HepG2 (cell line): ENCODE data around the gene CD4. TPM values are rescaled to one million over a fixed set of nuclear protein-coding genes. Genes with fewer than 3 reads are reported as not detected.

Experiments
- BORCS8-MEF2B ChIP-seq: sonication (generic); formaldehyde crosslinking; IDR thresholded peaks from 2 replicates; pipeline ENCODE4 v1.8.0; 2022; ENCODE audit warnings: mild to moderate bottlenecking, missing genetic modification reagents
- CBX5 ChIP-seq: sonication (generic); formaldehyde crosslinking; IDR thresholded peaks from 2 replicates; pipeline ENCODE4 v1.4.0; 2020; ENCODE audit warnings: missing genetic modification reagents, borderline replicate concordance
- FOXP1 ChIP-seq, 2 experiments: fragments of 450-650 bp in 1 of 2; IDR thresholded peaks; 2 replicates each; pipeline ENCODE4 v1.6.1; 2017 to 2018; ENCODE audit warnings: antibody characterized with exemption in 1 of 2
- HDAC1 ChIP-seq: sonication (generic); formaldehyde crosslinking; IDR thresholded peaks from 2 replicates; pipeline ENCODE4 v1.5.1; 2020; ENCODE audit warnings: mild to moderate bottlenecking, missing genetic modification reagents
- KDM6A ChIP-seq: IDR thresholded peaks from 2 replicates; pipeline ENCODE4 v1.6.1; 2016; ENCODE audit warnings: low read depth
- KLF11 ChIP-seq: IDR thresholded peaks from 2 replicates; pipeline ENCODE4 v1.6.1; 2016; ENCODE audit warnings: missing compliant biosample characterization
- MAF1 ChIP-seq: sonication (generic); formaldehyde crosslinking; IDR thresholded peaks from 2 replicates; pipeline ENCODE4 v1.5.0; 2020; ENCODE audit warnings: missing genetic modification reagents, borderline replicate concordance
- MATR3 ChIP-seq: sonication (generic); formaldehyde crosslinking; IDR thresholded peaks from 2 replicates; pipeline ENCODE4 v1.4.0; 2020; ENCODE audit warnings: missing genetic modification reagents
- MAX ChIP-seq: IDR thresholded peaks from 2 replicates; pipeline ENCODE4 v1.6.1; 2012; ENCODE audit warnings: inconsistent platforms
- MED1 ChIP-seq: sonication (generic); formaldehyde crosslinking; IDR thresholded peaks from 2 replicates; pipeline ENCODE4 v1.4.0; 2020; ENCODE audit warnings: missing genetic modification reagents
- NR3C1 ChIP-seq: sonication (generic); formaldehyde crosslinking; IDR thresholded peaks from 2 replicates; pipeline ENCODE4 v1.4.0; 2020; ENCODE audit warnings: missing genetic modification reagents
- PHB2 ChIP-seq: fragments of 450-650 bp; IDR thresholded peaks from 2 replicates; pipeline ENCODE4 v1.6.1; 2018; ENCODE audit not compliant: partially characterized antibody
- RARA ChIP-seq: IDR thresholded peaks from 2 replicates; pipeline ENCODE4 v1.6.1; 2016; ENCODE audit warnings: missing genetic modification reagents, missing compliant biosample characterization
- RBAK ChIP-seq: sonication (generic); formaldehyde crosslinking; IDR thresholded peaks from 2 replicates; pipeline ENCODE4 v1.5.1; 2020; ENCODE audit warnings: mild to moderate bottlenecking, missing genetic modification reagents
- SMAD1 ChIP-seq: sonication (generic); formaldehyde crosslinking; IDR thresholded peaks from 2 replicates; pipeline ENCODE4 v1.4.0; 2020; ENCODE audit warnings: missing genetic modification reagents, low read depth, mild to moderate bottlenecking, borderline replicate concordance
- TEAD2 ChIP-seq: sonication (generic); formaldehyde crosslinking; IDR thresholded peaks from 2 replicates; pipeline ENCODE4 v1.9.0; 2021; ENCODE audit warnings: missing genetic modification reagents
- ZMYM4 ChIP-seq: sonication (generic); formaldehyde crosslinking; IDR thresholded peaks from 2 replicates; pipeline ENCODE4 v1.8.1; 2023; ENCODE audit warnings: mild to moderate bottlenecking, missing genetic modification reagents
- ZNF10 ChIP-seq: sonication (generic); formaldehyde crosslinking; IDR thresholded peaks from 2 replicates; pipeline ENCODE4 v1.4.0; 2020; ENCODE audit warnings: mild to moderate bottlenecking, low read depth, missing genetic modification reagents, borderline replicate concordance
- ZNF276 ChIP-seq: sonication (generic); formaldehyde crosslinking; IDR thresholded peaks from 2 replicates; pipeline ENCODE4 v1.4.0; 2020; ENCODE audit warnings: mild to moderate bottlenecking, low read depth, missing genetic modification reagents
- ZNF430 ChIP-seq: sonication (generic); formaldehyde crosslinking; IDR thresholded peaks from 2 replicates; pipeline ENCODE4 v1.9.0; 2021; ENCODE audit warnings: mild to moderate bottlenecking, missing genetic modification reagents
- ZNF496 ChIP-seq: sonication (generic); formaldehyde crosslinking; IDR thresholded peaks from 2 replicates; pipeline ENCODE4 v1.8.1; 2023; ENCODE audit warnings: mild to moderate bottlenecking, moderate library complexity, missing genetic modification reagents; ENCODE audit not compliant: insufficient replicate concordance
- ZNF788 ChIP-seq: sonication (generic); formaldehyde crosslinking; IDR thresholded peaks from 2 replicates; pipeline ENCODE4 v1.5.0; 2020; ENCODE audit warnings: mild to moderate bottlenecking, missing genetic modification reagents, borderline replicate concordance
- polyA plus RNA-seq, 8 experiments: library from polyadenylated mRNA; depleted of rRNA in 3 of 8; stranded (reverse) in 7 of 8; unstranded in 1 of 8; fragments of >200 nt; fragmentation: Illumina TruSeq in 4 of 8; extraction: Trizol in 4 of 8; gene quantifications; 2 replicates each; pipeline versions ENCODE4 v1.2.1 to v1.2.3, GENCODE V29; 2011 to 2016; ENCODE audit warnings: low read depth in 4 of 8, missing spikeins in 1 of 8, mixed read lengths in 1 of 8; ENCODE audit not compliant: insufficient read depth in 1 of 8
- total RNA-seq, 5 experiments: library from RNA; depleted of rRNA; stranded (reverse); fragments of >200 nt; fragmentation: Illumina TruSeq; extraction: Trizol; gene quantifications; 2 replicates each; pipeline ENCODE4 v1.2.3, GENCODE V29; 2016; ENCODE audit warnings: low read depth in 1 of 5
- TF ChIP-seq, protein P1 (sequence below): sonication (generic); formaldehyde crosslinking; IDR thresholded peaks from 2 replicates; pipeline ENCODE4 v1.5.1; 2020; ENCODE audit warnings: mild to moderate bottlenecking, missing genetic modification reagents, borderline replicate concordance
- TF ChIP-seq, protein P2 (sequence below): sonication (generic); formaldehyde crosslinking; IDR thresholded peaks from 2 replicates; pipeline ENCODE4 v1.4.0; 2020; ENCODE audit warnings: low read depth, mild to moderate bottlenecking, missing genetic modification reagents
- TF ChIP-seq, protein P3 (sequence below): sonication (generic); formaldehyde crosslinking; IDR thresholded peaks from 2 replicates; pipeline ENCODE4 v1.5.1; 2020; ENCODE audit warnings: mild to moderate bottlenecking, moderate library complexity, missing genetic modification reagents

CD4 gene
- total and polyA plus RNA-seq, 2 of the 13 experiments (the other 11 are each of a cell fraction or from before 2014, with no cell fraction given) = 0.07 to 0.95 TPM

DNA sequence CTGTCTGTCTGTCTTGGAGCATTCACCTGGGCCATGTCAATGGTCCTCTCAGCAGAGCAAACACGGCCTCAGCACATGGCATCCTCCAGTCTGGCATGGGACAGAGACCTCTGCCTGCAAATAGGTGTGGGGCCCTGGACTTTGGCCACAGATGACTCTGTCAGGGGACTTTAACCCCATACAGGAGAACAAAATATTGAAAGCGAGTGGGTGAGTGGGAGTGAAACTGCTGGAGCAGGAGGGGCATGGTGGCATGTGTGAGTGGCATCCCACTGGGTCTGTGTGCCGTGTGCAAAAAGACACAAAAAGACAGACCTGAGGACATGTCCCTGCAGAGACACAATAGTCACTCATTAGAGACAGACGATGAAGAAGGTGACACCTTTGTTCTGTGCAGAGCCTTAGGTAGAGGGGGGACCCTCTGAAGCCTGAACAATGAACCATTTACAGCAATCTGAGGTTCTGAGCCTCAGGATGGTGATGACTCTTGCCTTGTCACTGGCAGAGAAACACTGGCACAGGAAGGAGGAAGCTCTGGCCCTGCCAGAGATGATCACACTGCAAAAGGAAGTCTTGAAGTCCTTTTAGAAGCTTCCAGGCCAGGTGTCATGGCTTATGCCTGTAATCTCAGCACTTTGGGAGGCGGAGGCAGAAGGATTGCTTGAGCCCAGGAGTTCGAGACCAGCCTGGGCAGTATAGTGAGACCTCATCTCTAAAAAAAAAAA lies 9.5 kb upstream of the CD4 start (continued):
- TF ChIP-seq RBAK (no peak), ZNF276 (CRISPR knock-in tag) (peak; percentile 21; the same call in 1 of the 2 replicates), ZNF788 (0 out of 2 replicates have a peak, but pooled peaks have one; percentile 51), MAX (peak; percentile 89), KLF11 (CRISPR knock-in tag) (no peak), NR3C1 (CRISPR knock-in tag) (no peak), FOXP1 (IDR thresholded peaks at IDR 0.05) (no peak), FOXP1 (CRISPR knock-in tag; IDR thresholded peaks at IDR 0.05) (no peak), ZMYM4 (no peak; the same call in 1 of the 2 replicates), RARA (CRISPR knock-in tag) (no peak), MATR3 (no peak), MAF1 (CRISPR knock-in tag) (no peak), ZNF10 (CRISPR knock-in tag) (no peak), HDAC1 (CRISPR knock-in tag) (peak; percentile 64; the same call in 1 of the 2 replicates), CBX5 (CRISPR knock-in tag) (no peak), MED1 (CRISPR knock-in tag) (peak; percentile 22; the same call in 1 of the 2 replicates), SMAD1 (CRISPR knock-in tag) (no peak), KDM6A (CRISPR knock-in tag) (0 out of 2 replicates have a peak, but pooled peaks have one; percentile 30), ZNF430 (0 out of 2 replicates have a peak, but pooled peaks have one; percentile 18), PHB2 (no peak), ZNF496 (CRISPR knock-in tag) (no peak), TEAD2 (no peak), BORCS8-MEF2B (CRISPR knock-in tag) (peak; percentile 64; the same call in 1 of the 2 replicates)
- TF ChIP-seq, protein P1, sequence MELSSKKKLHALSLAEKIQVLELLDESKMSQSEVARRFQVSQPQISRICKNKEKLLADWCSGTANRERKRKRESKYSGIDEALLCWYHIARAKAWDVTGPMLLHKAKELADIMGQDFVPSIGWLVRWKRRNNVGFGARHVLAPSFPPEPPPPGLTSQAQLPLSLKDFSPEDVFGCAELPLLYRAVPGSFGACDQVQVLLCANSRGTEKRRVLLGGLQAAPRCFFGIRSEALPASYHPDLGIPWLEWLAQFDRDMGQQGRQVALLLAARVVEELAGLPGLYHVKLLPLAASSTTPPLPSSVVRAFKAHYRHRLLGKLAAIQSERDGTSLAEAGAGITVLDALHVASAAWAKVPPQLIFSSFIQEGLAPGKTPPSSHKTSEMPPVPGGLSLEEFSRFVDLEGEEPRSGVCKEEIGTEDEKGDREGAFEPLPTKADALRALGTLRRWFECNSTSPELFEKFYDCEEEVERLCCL (CRISPR knock-in tag) = no peak
- TF ChIP-seq, protein P2, sequence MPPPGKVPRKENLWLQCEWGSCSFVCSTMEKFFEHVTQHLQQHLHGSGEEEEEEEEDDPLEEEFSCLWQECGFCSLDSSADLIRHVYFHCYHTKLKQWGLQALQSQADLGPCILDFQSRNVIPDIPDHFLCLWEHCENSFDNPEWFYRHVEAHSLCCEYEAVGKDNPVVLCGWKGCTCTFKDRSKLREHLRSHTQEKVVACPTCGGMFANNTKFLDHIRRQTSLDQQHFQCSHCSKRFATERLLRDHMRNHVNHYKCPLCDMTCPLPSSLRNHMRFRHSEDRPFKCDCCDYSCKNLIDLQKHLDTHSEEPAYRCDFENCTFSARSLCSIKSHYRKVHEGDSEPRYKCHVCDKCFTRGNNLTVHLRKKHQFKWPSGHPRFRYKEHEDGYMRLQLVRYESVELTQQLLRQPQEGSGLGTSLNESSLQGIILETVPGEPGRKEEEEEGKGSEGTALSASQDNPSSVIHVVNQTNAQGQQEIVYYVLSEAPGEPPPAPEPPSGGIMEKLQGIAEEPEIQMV = no peak
- TF ChIP-seq, protein P3, sequence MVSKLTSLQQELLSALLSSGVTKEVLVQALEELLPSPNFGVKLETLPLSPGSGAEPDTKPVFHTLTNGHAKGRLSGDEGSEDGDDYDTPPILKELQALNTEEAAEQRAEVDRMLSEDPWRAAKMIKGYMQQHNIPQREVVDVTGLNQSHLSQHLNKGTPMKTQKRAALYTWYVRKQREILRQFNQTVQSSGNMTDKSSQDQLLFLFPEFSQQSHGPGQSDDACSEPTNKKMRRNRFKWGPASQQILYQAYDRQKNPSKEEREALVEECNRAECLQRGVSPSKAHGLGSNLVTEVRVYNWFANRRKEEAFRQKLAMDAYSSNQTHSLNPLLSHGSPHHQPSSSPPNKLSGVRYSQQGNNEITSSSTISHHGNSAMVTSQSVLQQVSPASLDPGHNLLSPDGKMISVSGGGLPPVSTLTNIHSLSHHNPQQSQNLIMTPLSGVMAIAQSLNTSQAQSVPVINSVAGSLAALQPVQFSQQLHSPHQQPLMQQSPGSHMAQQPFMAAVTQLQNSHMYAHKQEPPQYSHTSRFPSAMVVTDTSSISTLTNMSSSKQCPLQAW = no peak
